ENCODE results near the gene SLC24A4.
A peak's percentile ranks its signal among the peaks of the same experiment; 100 is the strongest.

Gene SLC24A4

DNA sequence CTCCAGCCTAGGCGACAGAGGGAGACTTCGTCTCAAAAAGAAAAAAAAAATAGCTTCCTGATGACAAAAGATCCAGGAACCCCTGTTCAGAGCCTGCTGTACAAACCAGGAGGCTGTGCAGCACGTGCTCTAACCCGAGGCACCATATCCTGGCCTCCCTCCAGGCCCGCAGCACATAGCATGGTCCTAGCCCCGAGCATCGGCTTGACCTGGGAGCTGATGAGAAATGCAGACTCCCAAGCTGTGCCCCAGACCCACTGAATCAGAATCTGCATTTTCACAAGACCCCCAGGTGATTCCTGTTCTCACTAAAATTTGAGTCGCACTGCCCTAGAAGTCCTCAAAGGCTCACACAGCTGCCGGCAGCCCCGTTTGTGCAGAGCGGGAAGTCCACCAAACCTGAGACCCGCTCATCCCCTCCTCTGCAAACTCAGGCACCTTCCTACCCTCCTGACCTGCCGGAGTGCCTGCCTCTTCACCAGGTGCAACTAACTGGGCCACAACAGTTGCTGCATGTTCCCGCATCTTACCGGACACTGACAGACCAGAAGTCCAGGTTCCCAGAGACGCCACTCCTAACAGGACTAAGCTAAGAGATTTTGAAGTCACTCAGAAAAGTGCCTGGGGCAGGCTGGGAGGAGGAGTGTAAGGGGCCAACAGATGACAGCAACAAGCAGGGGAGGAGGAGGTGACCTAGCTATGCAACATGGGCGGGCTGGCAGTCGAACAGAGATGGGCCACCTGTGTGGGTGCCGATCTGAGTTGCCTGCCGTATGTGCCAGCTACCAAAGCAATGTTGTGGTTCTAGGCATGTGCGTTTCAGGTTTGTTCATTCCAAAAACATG is 166.7 kb downstream of the SLC24A4 start:
- H3K4me3 ChIP-seq = no peak overlapping the region
- no peaks in the 10 kb centered on the region for H3K9me3 ChIP-seq
- no peak for TF ChIP-seq Cebpa-rat (IDR thresholded peaks at IDR 0.05)
- H3K27me3 ChIP-seq = no peaks in the 10 kb centered on the region
- no peak overlapping the region for H3K4me2 ChIP-seq
- H3K36me3 ChIP-seq = no peaks in the 10 kb centered on the region
- H3K9ac ChIP-seq = no peak overlapping the region
- H3K27ac ChIP-seq = no peak overlapping the region
- peaks cover 15% of the 10 kb centered on the region for H3K4me1 ChIP-seq
- H4K20me1 ChIP-seq = no peaks in the 10 kb centered on the region

DNA sequence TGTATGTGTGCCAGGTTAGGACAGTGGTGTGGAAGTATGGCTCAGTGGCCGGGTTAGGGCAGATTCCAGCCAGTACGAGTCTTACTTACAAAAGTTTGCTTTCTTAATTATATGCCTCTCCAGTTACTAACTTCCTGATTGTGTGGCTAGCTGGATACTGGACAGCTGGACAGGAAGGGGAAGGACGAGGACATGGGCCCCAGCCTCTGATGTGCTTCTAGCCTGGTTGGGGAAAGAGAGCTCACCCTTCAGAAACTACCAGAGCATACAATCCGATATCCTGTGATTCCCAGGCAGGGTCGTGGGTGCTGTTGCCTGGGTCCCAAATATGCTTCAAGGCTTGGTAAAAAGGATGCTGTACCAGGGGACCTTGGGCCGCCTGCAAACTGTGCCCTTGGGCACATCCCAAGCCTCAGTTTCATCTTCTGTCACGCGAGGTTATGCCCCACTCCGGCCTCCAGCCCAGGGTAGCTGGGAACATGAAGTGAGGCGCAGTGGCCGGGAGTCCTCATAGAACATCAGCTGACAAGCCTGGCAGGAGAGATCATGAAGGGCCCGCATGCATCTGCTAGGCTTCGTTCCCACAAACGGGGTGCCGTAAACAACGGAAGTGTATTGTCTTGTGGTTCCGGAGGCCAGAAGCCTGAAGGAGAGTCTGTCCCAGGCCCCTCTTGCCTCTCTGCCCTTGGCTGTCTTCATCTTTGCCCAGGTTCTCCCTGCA is 167.4 kb downstream of the SLC24A4 start:
- Histone ChIP-seq H3K36me3 (no peaks in the 10 kb centered on the region), H3K4me2 (no peak overlapping the region), H4K20me1 (no peaks in the 10 kb centered on the region), H3K4me1 (peaks cover 15% of the 10 kb centered on the region), H3K9ac (no peak overlapping the region), H3K4me3 (no peak overlapping the region), H3K9me3 (no peaks in the 10 kb centered on the region), H3K27me3 (no peaks in the 10 kb centered on the region), H3K27ac (no peak overlapping the region)
- TF ChIP-seq Cebpa-rat (IDR thresholded peaks at IDR 0.05) = no peak

DNA sequence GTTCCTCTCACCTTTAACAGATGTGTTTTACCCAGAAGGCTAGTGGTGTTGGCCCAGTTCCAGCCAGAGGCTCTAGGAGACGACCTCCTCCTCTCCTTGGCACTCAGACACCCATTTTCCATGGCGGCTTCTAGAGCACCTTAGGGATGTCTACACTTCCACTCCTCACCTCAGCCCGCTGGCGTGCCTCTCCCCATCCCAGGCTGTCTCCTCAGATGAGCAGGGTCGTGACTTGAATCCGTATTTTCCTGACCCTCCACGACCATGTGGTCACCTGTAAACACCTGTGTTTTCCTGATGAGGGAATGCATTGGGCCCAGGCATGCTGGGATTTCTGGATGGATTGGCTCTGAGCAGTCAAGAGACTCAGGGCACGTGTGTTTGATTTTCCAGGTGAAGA is 168.8 kb downstream of the SLC24A4 start:
- H4K20me1 ChIP-seq = no peaks in the 10 kb centered on the region
- H3K9ac ChIP-seq = no peak overlapping the region
- TF ChIP-seq Cebpa-rat (IDR thresholded peaks at IDR 0.05) = no peak
- peaks cover 21% of the 10 kb centered on the region for H3K4me1 ChIP-seq
- H3K4me2 ChIP-seq = no peak overlapping the region
- no peak overlapping the region for H3K27ac ChIP-seq
- no peaks in the 10 kb centered on the region for H3K27me3 ChIP-seq
- H3K36me3 ChIP-seq = no peaks in the 10 kb centered on the region
- no peaks in the 10 kb centered on the region for H3K9me3 ChIP-seq
- no peak overlapping the region for H3K4me3 ChIP-seq

DNA sequence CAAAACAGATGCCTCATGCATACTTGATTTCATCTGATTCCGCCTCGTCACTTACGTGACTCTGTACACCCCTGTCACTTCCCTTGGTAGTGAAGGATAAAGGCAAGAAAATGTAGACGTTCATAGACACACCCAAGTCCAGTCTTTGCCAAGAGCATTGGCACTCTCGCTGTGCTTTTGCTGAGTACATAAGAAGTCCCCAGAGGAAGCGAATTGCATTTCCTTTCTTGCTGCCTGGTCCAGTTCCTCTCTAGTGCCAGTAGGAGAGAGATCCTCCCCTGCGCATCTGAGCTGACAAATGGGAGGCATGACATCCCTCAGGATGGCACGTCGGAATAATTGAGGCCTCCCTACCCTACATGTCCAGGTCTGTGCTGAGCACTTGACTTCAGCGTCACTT is 169.3 kb downstream of the SLC24A4 start:
- no peak overlapping the region for H3K9ac ChIP-seq
- no peak overlapping the region for H3K4me3 ChIP-seq
- H4K20me1 ChIP-seq = no peaks in the 10 kb centered on the region
- H3K9me3 ChIP-seq = no peaks in the 10 kb centered on the region
- no peak overlapping the region for H3K27ac ChIP-seq
- H3K27me3 ChIP-seq = no peaks in the 10 kb centered on the region
- TF ChIP-seq Cebpa-rat (IDR thresholded peaks at IDR 0.05) = no peak
- H3K4me1 ChIP-seq = peaks cover 24% of the 10 kb centered on the region
- H3K4me2 ChIP-seq = no peak overlapping the region
- H3K36me3 ChIP-seq = no peaks in the 10 kb centered on the region

DNA sequence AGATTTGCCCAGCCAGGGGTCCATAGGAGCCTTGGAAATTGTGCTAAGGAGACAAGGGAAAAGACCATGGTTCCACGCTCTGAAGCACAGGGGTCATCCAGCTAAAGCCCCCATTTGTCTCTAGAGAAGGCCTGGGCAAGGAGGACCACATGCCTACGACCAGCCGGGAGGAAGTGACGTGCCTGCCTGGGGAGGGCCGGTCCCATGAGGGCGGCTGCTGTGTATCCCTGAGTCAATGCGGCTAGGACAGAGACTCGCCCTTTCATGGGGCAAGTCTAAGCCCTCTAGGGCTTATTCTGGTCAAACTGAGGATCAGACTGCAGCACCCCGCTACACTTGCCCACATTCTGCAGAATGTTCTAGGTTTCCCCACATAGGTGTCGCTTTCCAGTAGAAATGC is 170.1 kb downstream of the SLC24A4 start:
- H3K9ac ChIP-seq = no peak overlapping the region
- TF ChIP-seq Cebpa-rat (IDR thresholded peaks at IDR 0.05) = no peak
- peaks cover 24% of the 10 kb centered on the region for H3K4me1 ChIP-seq
- no peaks in the 10 kb centered on the region for H3K9me3 ChIP-seq
- H3K4me3 ChIP-seq = no peak overlapping the region
- no peaks in the 10 kb centered on the region for H3K36me3 ChIP-seq
- H3K4me2 ChIP-seq = no peak overlapping the region
- no peak overlapping the region for H3K27ac ChIP-seq
- H3K27me3 ChIP-seq = no peaks in the 10 kb centered on the region
- H4K20me1 ChIP-seq = no peaks in the 10 kb centered on the region

DNA sequence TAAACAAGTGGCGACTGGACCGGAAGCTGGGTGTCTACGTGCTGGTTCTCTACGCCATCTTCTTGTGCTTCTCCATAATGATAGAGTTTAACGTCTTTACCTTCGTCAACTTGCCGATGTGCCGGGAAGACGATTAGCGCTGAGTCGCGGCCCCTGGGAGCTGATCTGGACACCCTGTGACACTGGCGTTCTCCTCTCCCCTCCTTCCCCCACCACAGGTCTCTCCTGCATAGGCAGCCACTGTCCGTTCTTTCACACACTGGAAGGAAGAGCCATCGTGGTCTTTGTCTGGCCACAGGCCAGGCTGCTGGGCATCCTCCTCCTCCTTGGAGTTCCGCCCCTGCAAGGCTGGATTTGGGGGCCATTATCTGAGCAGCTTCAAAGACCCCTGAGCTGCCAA is 170.5 kb downstream of the SLC24A4 start:
- Histone ChIP-seq H3K9me3 (no peaks in the 10 kb centered on the region), H3K4me3 (no peak overlapping the region), H3K4me1 (peaks cover 26% of the 10 kb centered on the region), H3K9ac (no peak overlapping the region), H3K36me3 (no peaks in the 10 kb centered on the region), H4K20me1 (no peaks in the 10 kb centered on the region), H3K27me3 (no peaks in the 10 kb centered on the region), H3K27ac (no peak overlapping the region), H3K4me2 (no peak overlapping the region)
- TF ChIP-seq Cebpa-rat (IDR thresholded peaks at IDR 0.05) = no peak

DNA sequence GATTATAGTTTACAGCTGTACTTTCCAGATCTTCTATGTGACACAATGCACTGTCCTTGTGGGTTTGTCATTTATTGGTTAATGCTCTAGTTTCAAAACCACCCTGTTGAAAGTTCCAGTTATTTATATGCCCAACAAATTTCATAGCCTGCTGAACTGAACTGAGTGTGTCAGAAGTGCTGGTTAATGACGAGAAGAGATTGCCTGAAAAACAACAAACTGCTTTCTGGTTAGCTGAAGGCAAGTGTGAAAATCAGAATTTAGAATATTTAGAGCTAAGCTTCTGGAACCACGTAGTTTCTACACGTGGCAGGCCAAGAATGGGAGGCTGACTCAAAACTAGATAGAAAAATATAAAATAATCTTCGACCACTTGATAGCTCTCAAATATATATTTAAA is 171.5 kb downstream of the SLC24A4 start:
- no peak overlapping the region for H3K4me2 ChIP-seq
- no peak overlapping the region for H3K27ac ChIP-seq
- no peak overlapping the region for H3K9ac ChIP-seq
- no peak for TF ChIP-seq Cebpa-rat (IDR thresholded peaks at IDR 0.05)
- peaks cover 25% of the 10 kb centered on the region for H3K4me1 ChIP-seq
- H4K20me1 ChIP-seq = no peaks in the 10 kb centered on the region
- H3K27me3 ChIP-seq = no peaks in the 10 kb centered on the region
- H3K4me3 ChIP-seq = no peak overlapping the region
- no peaks in the 10 kb centered on the region for H3K36me3 ChIP-seq
- no peaks in the 10 kb centered on the region for H3K9me3 ChIP-seq

DNA sequence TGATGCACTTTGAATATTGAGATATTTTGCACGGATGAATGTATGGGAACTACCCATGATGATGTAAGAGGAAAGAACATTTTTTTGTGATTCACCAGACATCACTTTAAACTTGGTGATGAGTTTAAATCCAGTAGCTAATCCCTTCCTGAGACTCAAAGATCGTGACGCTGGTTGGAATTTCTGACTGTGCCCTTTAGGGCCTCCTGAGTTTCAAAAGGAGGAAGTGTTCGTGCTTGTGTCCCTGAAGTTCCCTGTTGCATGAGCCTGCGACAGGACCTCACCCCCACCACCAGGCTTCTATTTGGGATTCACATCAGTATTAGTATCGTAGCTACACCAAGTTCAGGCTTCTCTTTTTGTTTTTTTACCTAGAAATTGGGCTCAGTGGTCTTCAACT is 172.1 kb downstream of the SLC24A4 start:
- no peak overlapping the region for H3K27ac ChIP-seq
- no peak overlapping the region for H3K4me2 ChIP-seq
- no peak for TF ChIP-seq Cebpa-rat (IDR thresholded peaks at IDR 0.05)
- no peak overlapping the region for H3K4me3 ChIP-seq
- H3K4me1 ChIP-seq = peaks cover 28% of the 10 kb centered on the region
- no peaks in the 10 kb centered on the region for H4K20me1 ChIP-seq
- no peaks in the 10 kb centered on the region for H3K27me3 ChIP-seq
- no peaks in the 10 kb centered on the region for H3K9me3 ChIP-seq
- H3K9ac ChIP-seq = no peak overlapping the region
- H3K36me3 ChIP-seq = no peaks in the 10 kb centered on the region

DNA sequence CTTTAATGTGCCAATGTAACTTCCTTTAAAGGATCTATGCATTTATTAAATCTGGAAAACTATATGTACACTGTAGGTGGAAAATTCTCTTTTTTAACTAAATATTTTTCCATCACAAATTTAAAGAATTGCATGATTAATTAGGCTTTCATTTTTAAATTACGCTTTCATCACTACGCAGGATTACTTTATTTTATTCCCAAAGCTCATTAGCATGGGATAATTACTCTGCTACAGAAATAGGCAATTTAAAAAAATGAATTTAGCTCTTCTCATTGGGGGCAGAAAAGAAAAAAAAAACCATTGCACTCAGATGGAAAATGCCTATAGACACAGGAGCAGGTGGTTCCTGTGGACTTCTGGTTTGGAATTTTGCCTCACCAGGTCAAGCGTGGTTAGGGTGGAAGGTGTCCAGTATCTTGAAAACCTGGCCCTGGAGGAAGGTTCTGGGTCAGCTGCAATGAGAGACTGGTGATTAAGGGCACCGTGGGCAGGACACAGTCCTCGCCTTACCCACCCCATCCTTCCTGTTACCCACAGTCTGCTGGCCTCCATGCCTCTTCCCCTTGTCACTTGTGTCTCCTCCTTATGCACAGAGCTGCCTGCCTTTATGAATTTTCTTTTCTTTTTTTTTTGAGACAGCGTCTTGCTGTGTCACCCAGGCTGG is 173.4 kb downstream of the SLC24A4 start:
- no peaks in the 10 kb centered on the region for H4K20me1 ChIP-seq

DNA sequence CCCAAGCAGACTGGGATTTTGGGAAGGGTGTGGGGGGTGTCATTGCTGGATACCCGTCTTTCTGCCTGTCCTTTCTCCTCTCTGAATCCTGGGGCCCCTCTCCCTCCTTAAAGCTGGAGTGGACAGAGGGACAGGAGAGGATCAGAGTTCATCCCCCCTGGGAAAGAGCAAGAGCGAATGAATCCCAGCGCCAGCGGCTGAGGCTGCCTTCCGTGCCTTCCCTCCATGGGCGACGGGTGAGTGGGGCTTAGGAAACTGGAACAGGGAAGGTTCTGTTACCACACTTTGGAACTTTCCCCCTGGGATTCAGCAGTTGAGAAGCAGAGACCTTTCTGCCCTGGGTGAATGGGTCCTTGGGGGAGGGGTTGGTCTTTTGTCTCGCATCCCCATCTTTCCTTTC is 174.4 kb downstream of the SLC24A4 start:
- Histone ChIP-seq H3K4me3 (no peak overlapping the region), H3K36me3 (no peaks in the 10 kb centered on the region), H3K9ac (no peak overlapping the region), H3K9me3 (no peaks in the 10 kb centered on the region), H3K27ac (no peak overlapping the region), H3K4me2 (peak overlapping the region; percentile 78), H4K20me1 (no peaks in the 10 kb centered on the region), H3K4me1 (peaks cover 37% of the 10 kb centered on the region), H3K27me3 (no peaks in the 10 kb centered on the region)
- TF ChIP-seq Cebpa-rat (IDR thresholded peaks at IDR 0.05) = no peak

More for the DNA sequence above, 173.4 kb downstream of the SLC24A4 start:
- Histone ChIP-seq H3K27me3 (no peaks in the 10 kb centered on the region), H3K4me2 (peak overlapping the region; percentile 6; the same call in 1 of the 2 replicates), H3K36me3 (no peaks in the 10 kb centered on the region), H3K9me3 (no peaks in the 10 kb centered on the region), H3K9ac (no peak overlapping the region), H3K27ac (no peak overlapping the region), H3K4me3 (no peak overlapping the region), H3K4me1 (peaks cover 37% of the 10 kb centered on the region)
- no peak for TF ChIP-seq Cebpa-rat (IDR thresholded peaks at IDR 0.05)

Measured in BLaER1 (cell line).